H1 (cell line): Measurements from ENCODE around the gene CAMTA1. TPM values are rescaled to one million over a fixed set of nuclear protein-coding genes. Genes with fewer than 3 reads are reported as not detected.

Experiments
- CTCF ChIA-PET: fragments of 300-600 bp; sonication (Branson Sonifier 250); formaldehyde crosslinking; loops from one replicate; lab custom pipeline; 2021; ENCODE audit not compliant: partially characterized antibody; lab: Charles Lee
- POLR2A ChIA-PET: fragments of 300-600 bp; sonication (Branson Sonifier 250); formaldehyde crosslinking; loops from one replicate; lab custom pipeline; 2021; ENCODE audit warnings: inconsistent platforms; ENCODE audit not compliant: partially characterized antibody; lab: Charles Lee
- DNase-seq, 2 experiments: peaks; one replicate each; pipeline versions ENCODE4 v3.0.0 to v3.0.0-alpha.2; 2010 to 2022; ENCODE audit warnings: low spot score in 2 of 2, low read depth in 1 of 2, mixed read lengths in 1 of 2
- FAIRE-seq: peaks from 2 replicates; lab custom pipeline; 2011; peaks lifted over from hg19 to GRCh38; lab: Jason Lieb, UNC
- H2AFZ ChIP-seq: 2 replicates; pipeline ENCODE4 v1.8.1; 2012; ENCODE audit warnings: low read length, inconsistent platforms
- H2AK5ac ChIP-seq: 2 replicates; pipeline ENCODE4 v1.6.1; 2013; ENCODE audit warnings: low read depth, low read length
- H2BK120ac ChIP-seq: replicated peaks from 2 replicates; pipeline ENCODE3; 2013; ENCODE audit warnings: low read depth, low read length, inconsistent platforms
- H2BK12ac ChIP-seq: 2 replicates; pipeline ENCODE4 v1.6.1; 2013; ENCODE audit warnings: low read depth, low read length
- H2BK15ac ChIP-seq: 2 replicates; pipeline ENCODE4 v1.6.1; 2013; ENCODE audit warnings: low read length
- H2BK20ac ChIP-seq: 2 replicates; pipeline ENCODE4 v1.6.1; 2013; ENCODE audit warnings: low read length
- H2BK5ac ChIP-seq: 2 replicates; pipeline ENCODE4 v1.6.1; 2013; ENCODE audit warnings: low read depth, low read length
- H3K14ac ChIP-seq: 2 replicates; pipeline ENCODE4 v1.6.1; 2013; ENCODE audit warnings: inconsistent platforms; ENCODE audit not compliant: insufficient read length
- H3K18ac ChIP-seq: 2 replicates; pipeline ENCODE4 v1.6.1; 2013; ENCODE audit warnings: low read length; ENCODE audit errors: extremely low read depth
- H3K23ac ChIP-seq: 2 replicates; pipeline ENCODE4 v1.6.1; 2013; ENCODE audit warnings: inconsistent platforms; ENCODE audit not compliant: insufficient read length
- H3K23me2 ChIP-seq: 2 replicates; pipeline ENCODE4 v1.6.1; 2013; ENCODE audit warnings: low read depth, low read length
- H3K27ac ChIP-seq: 2 replicates; pipeline ENCODE4 v1.6.1; 2011; ENCODE audit warnings: low read depth, low read length, inconsistent platforms
- H3K27me3 ChIP-seq, 4 experiments: replicated peaks in 1 of 4; 1 replicate in 1 of 4; 2 replicates in 3 of 4; pipeline versions ENCODE4 v1.6.1 to v1.8.1; 2011 to 2013; ENCODE audit warnings: low read length in 3 of 4, mild to moderate bottlenecking in 3 of 4, inconsistent platforms in 2 of 4, mixed read lengths in 2 of 4, moderate library complexity in 1 of 4; ENCODE audit not compliant: control insufficient read depth in 3 of 4, insufficient read depth in 3 of 4; ENCODE audit errors: extremely low read depth in 1 of 4
- H3K36me3 ChIP-seq, 4 experiments: 2 replicates each; pipeline versions ENCODE4 v1.6.1 to v1.8.1; 2011 to 2013; ENCODE audit warnings: mild to moderate bottlenecking in 4 of 4, low read length in 3 of 4, moderate library complexity in 2 of 4, control low read depth in 1 of 4, inconsistent platforms in 1 of 4; ENCODE audit not compliant: insufficient read depth in 4 of 4, control insufficient read depth in 2 of 4
- H3K4ac ChIP-seq: replicated peaks from 2 replicates; pipeline ENCODE3; 2013; ENCODE audit warnings: low read length, low read depth, mixed read lengths, inconsistent platforms; ENCODE audit not compliant: insufficient read length
- H3K4me1 ChIP-seq, 4 experiments: replicated peaks in 1 of 4; 1 replicate in 1 of 4; 2 replicates in 3 of 4; pipeline versions ENCODE4 v1.6.1 to v1.8.1; 2011 to 2013; ENCODE audit warnings: low read length in 3 of 4, inconsistent platforms in 2 of 4, mixed read lengths in 1 of 4; ENCODE audit not compliant: insufficient read depth in 4 of 4, control insufficient read depth in 3 of 4
- H3K4me2 ChIP-seq, 2 experiments: 2 replicates each; pipeline versions ENCODE4 v1.6.1 to v1.8.1; 2011 to 2013; ENCODE audit warnings: low read depth in 2 of 2, low read length in 2 of 2, control low read depth in 1 of 2, inconsistent platforms in 1 of 2, mild to moderate bottlenecking in 1 of 2; ENCODE audit not compliant: insufficient read depth in 1 of 2
- H3K4me3 ChIP-seq, 4 experiments: fragments of 200-600, 300-600 bp in 1 of 4; sonication (generic), shearing (Covaris generic), sonication (Bioruptor Twin) in 1 of 4; 2 replicates each; pipeline versions ENCODE4 v1.5.1 to v1.8.1; 2011 to 2016; ENCODE audit warnings: low read length in 4 of 4, low read depth in 3 of 4, control low read depth in 2 of 4, inconsistent platforms in 2 of 4, mild to moderate bottlenecking in 2 of 4, mixed read lengths in 1 of 4, moderate library complexity in 1 of 4; ENCODE audit not compliant: insufficient read depth in 2 of 4; ENCODE audit errors: extremely low read depth in 1 of 4
- H3K56ac ChIP-seq: replicated peaks from 2 replicates; pipeline ENCODE3; 2013; ENCODE audit warnings: low read depth, mild to moderate bottlenecking, mixed read lengths, low read length, inconsistent platforms; ENCODE audit not compliant: insufficient read length
- H3K79me1 ChIP-seq: 2 replicates; pipeline ENCODE4 v1.6.1; 2013; ENCODE audit warnings: low read depth, low read length, control low read depth
- H3K79me2 ChIP-seq, 2 experiments: 2 replicates each; pipeline versions ENCODE4 v1.6.1 to v1.8.1; 2012 to 2013; ENCODE audit warnings: low read length in 2 of 2, mild to moderate bottlenecking in 2 of 2, inconsistent platforms in 1 of 2; ENCODE audit not compliant: insufficient read depth in 2 of 2, control insufficient read depth in 1 of 2
- H3K9ac ChIP-seq, 4 experiments: replicated peaks in 1 of 4; 1 replicate in 1 of 4; 2 replicates in 3 of 4; pipeline versions ENCODE4 v1.6.1 to v1.8.1; 2011 to 2013; ENCODE audit warnings: low read depth in 3 of 4, low read length in 3 of 4, control low read depth in 2 of 4, mild to moderate bottlenecking in 2 of 4, moderate library complexity in 2 of 4, inconsistent platforms in 1 of 4; ENCODE audit errors: extremely low read depth in 1 of 4
- H3K9me3 ChIP-seq, 2 experiments: 2 replicates each; pipeline versions ENCODE4 v1.6.1 to v1.8.1; 2012 to 2013; ENCODE audit warnings: mild to moderate bottlenecking in 2 of 2, moderate library complexity in 2 of 2, control low read depth in 1 of 2, inconsistent platforms in 1 of 2, low read depth in 1 of 2, low read length in 1 of 2, mixed read lengths in 1 of 2; ENCODE audit not compliant: insufficient read depth in 2 of 2
- H4K20me1 ChIP-seq, 2 experiments: replicated peaks in 1 of 2; 2 replicates each; pipeline versions ENCODE3 to v1.8.1; 2011 to 2013; ENCODE audit warnings: inconsistent platforms in 2 of 2, low read length in 2 of 2, mild to moderate bottlenecking in 1 of 2; ENCODE audit not compliant: insufficient read depth in 2 of 2, control insufficient read depth in 1 of 2
- H4K5ac ChIP-seq: 2 replicates; pipeline ENCODE4 v1.6.1; 2013; ENCODE audit warnings: low read length, low read depth, mixed read lengths, inconsistent platforms; ENCODE audit not compliant: insufficient read length
- H4K8ac ChIP-seq: 2 replicates; pipeline ENCODE4 v1.8.0; 2013; ENCODE audit warnings: mild to moderate bottlenecking, moderate library complexity, low read length, inconsistent platforms; ENCODE audit not compliant: insufficient read depth; ENCODE audit errors: extremely low read depth
- H4K91ac ChIP-seq: replicated peaks from 2 replicates; pipeline ENCODE3; 2013; ENCODE audit warnings: low read length, mixed read lengths, inconsistent platforms; ENCODE audit not compliant: insufficient read length
- BACH1 ChIP-seq: IDR thresholded peaks from 2 replicates; pipeline ENCODE4 v1.6.1; 2012; ENCODE audit warnings: low read length, improper control_type of control experiment
- CEBPB ChIP-seq: IDR thresholded peaks from 2 replicates; pipeline ENCODE4 v1.6.1; 2012; ENCODE audit warnings: low read depth, low read length
- CTBP2 ChIP-seq: IDR thresholded peaks from 2 replicates; pipeline ENCODE4 v1.7.0; 2011; ENCODE audit warnings: borderline replicate concordance, mild to moderate bottlenecking, moderate library complexity, mixed read lengths, low read length; ENCODE audit not compliant: insufficient read depth, insufficient read length
- CTCF ChIP-seq, 3 experiments: IDR thresholded peaks; 1 replicate in 2 of 3; 2 replicates in 1 of 3; pipeline versions ENCODE4 v1.5.1 to v1.6.1; 2011; ENCODE audit warnings: low read length in 3 of 3, mild to moderate bottlenecking in 3 of 3, inconsistent platforms in 2 of 3, low read depth in 1 of 3, moderate library complexity in 1 of 3; ENCODE audit not compliant: insufficient read depth in 1 of 3; ENCODE audit errors: control extremely low read depth in 1 of 3
- SP1 ChIP-seq: IDR thresholded peaks from 2 replicates; pipeline ENCODE4 v1.6.1; 2011; ENCODE audit warnings: low read depth, low read length
- SP2 ChIP-seq: IDR thresholded peaks from 2 replicates; pipeline ENCODE4 v1.6.1; 2012; ENCODE audit warnings: mild to moderate bottlenecking, low read length, inconsistent platforms
- SP4 ChIP-seq: IDR thresholded peaks from 2 replicates; pipeline ENCODE4 v1.6.1; 2012; ENCODE audit warnings: low read length, inconsistent platforms
- SRF ChIP-seq: IDR thresholded peaks from 2 replicates; pipeline ENCODE4 v1.6.1; 2011; ENCODE audit warnings: mild to moderate bottlenecking, low read depth, low read length, moderate library complexity
- YY1 ChIP-seq: IDR thresholded peaks from 2 replicates; pipeline ENCODE4 v1.6.1; 2011; ENCODE audit warnings: low read depth, mild to moderate bottlenecking, low read length
- WGBS, 2 experiments: shearing (Covaris generic) in 1 of 2; methylation state at CpG; one replicate each; pipeline versions ENCODE4 v1.1.6 to v1.1.7; 2013 to 2015; ENCODE audit warnings: low lambda C conversion rate in 2 of 2, mixed read lengths in 2 of 2, inconsistent platforms in 1 of 2, low coverage in 1 of 2, missing lambda C conversion rate in 1 of 2; ENCODE audit not compliant: insufficient replicate concordance in 2 of 2, insufficient coverage in 1 of 2, insufficient read length in 1 of 2; ENCODE audit errors: extremely low coverage in 1 of 2, missing lambda C conversion rate in 1 of 2; 5-methylcytosine and 5-hydroxymethylcytosine counted together
- polyA plus RNA-seq, 7 experiments: library from polyadenylated mRNA; depleted of rRNA in 3 of 7; stranded (reverse) in 5 of 7; unstranded in 2 of 7; fragments of >200 nt in 5 of 7; fragments of 200-250 nt in 2 of 7; gene quantifications; 1 replicate in 5 of 7; 2 replicates in 1 of 7; 4 replicates in 1 of 7; pipeline versions ENCODE4 v1.2.1 to v1.2.3, GENCODE V29; 2011 to 2013; ENCODE audit warnings: missing spikeins in 2 of 7, mixed read lengths in 2 of 7
- total RNA-seq: library from RNA; stranded (reverse); fragmentation: NEBNext Ultra II Directional; extraction: Animal tissue kit (Norgen Biotek cat#: 25700); gene quantifications from 2 replicates; pipeline ENCODE4 v1.2.1, GENCODE V29; 2021

Gene CAMTA1
- total and polyA plus RNA-seq, 2 of the 8 experiments (the other 6 are each of a cell fraction or from before 2014, with no cell fraction given): 65.0 to 119 TPM

GRCh38 chr1:6867321-6867720 is 82.1 kb downstream of the CAMTA1 start:
- H2BK120ac ChIP-seq: no peak overlapping the region
- H3K27ac ChIP-seq: no peak overlapping the region
- H3K79me1 ChIP-seq: no peaks in the 10 kb centered on the region; the same call in 1 of the 2 replicates
- H2AK5ac ChIP-seq: no peak overlapping the region; the same call in 1 of the 2 replicates
- no peaks in the 10 kb centered on the region; a peak in 3 of 8 replicates for H3K36me3 ChIP-seq
- no peak overlapping the region for H3K4me3 ChIP-seq
- H3K23ac ChIP-seq: no peak overlapping the region
- no peak overlapping the region for H3K18ac ChIP-seq
- H2AFZ ChIP-seq: no peak overlapping the region
- H3K56ac ChIP-seq: no peak overlapping the region
- peaks cover 2% of the 10 kb centered on the region; the same call in 1 of the 2 replicates for H3K23me2 ChIP-seq
- CTCF ChIA-PET: interaction anchor here (0.6 to 3.8 kb wide), 9 partner anchors 14 to 717 kb away, joined by 3 to 24 read pairs (median 3); no protein-coding TSS in a partner anchor
- no peak overlapping the region; a peak in 1 of 4 replicates for H3K4me2 ChIP-seq
- no peak overlapping the region for H4K91ac ChIP-seq
- H3K79me2 ChIP-seq: peaks cover 0 to 61% of the 10 kb centered on the region in 2 experiments; a peak in 3 of 4 replicates
- H3K27me3 ChIP-seq: no peaks in the 10 kb centered on the region
- H2BK12ac ChIP-seq: no peak overlapping the region
- no peak overlapping the region for H4K8ac ChIP-seq
- WGBS, 2 experiments: 78% methylated on average over 5 of the region's 5 CpGs; no CpG with 5 or more reads in 1 of the 2 experiments
- no peak overlapping the region for H3K4ac ChIP-seq
- H4K5ac ChIP-seq: no peak overlapping the region
- DNase-seq (no peak), FAIRE-seq (no peak)
- no peak overlapping the region for H3K14ac ChIP-seq
- POLR2A ChIA-PET: interaction anchor here (1.3 to 2.4 kb wide), 3 partner anchors 13 to 82 kb away, joined by 3 to 8 read pairs (median 3); partner anchors contain the start of gene CAMTA1
- peaks cover 2 to 18% (median 14%) of the 10 kb centered on the region in 4 experiments; a peak in 6 of 7 replicates for H3K4me1 ChIP-seq
- H4K20me1 ChIP-seq: peaks cover 0 to 2% of the 10 kb centered on the region in 2 experiments
- H3K9ac ChIP-seq: no peak overlapping the region
- no peak overlapping the region for H2BK15ac ChIP-seq
- H2BK20ac ChIP-seq: no peak overlapping the region
- H3K9me3 ChIP-seq: no peaks in the 10 kb centered on the region
- H2BK5ac ChIP-seq: no peak overlapping the region
- TF ChIP-seq YY1: no peak
- no peak for TF ChIP-seq SP2
- TF ChIP-seq SP4: no peak
- no peak for TF ChIP-seq BACH1
- no peak for TF ChIP-seq CTBP2
- TF ChIP-seq CEBPB: no peak
- no peak for TF ChIP-seq SP1
- TF ChIP-seq CTCF (IDR thresholded peaks at IDR 0.05; ENCODE audit: control extremely low read depth in 1 of 3, insufficient read depth in 1 of 3, low read depth in 1 of 3, low read length in 3 of 3): no peak
- no peak for TF ChIP-seq SRF
